Activated naive CD4-positive, alpha-beta T cell treated with anti-CD3 and anti-CD28 coated beads, Interleukin-2, amount 10 ng/mL, durations not matched to agents 7 days and 5 days (primary cell): Measurements from ENCODE around the gene ABCA5.

Source experiments
- CTCF ChIA-PET: fragments of 350-600 bp; sonication (Branson Sonifier 250); formaldehyde crosslinking; loops from one replicate; lab custom pipeline; 2021; ENCODE audit warnings: antibody characterized with exemption; lab: Charles Lee
- DNase-seq: peaks from one replicate; pipeline ENCODE4 v3.0.0-alpha.2; 2020
- H3K27ac Mint-ChIP-seq: one replicate; pipeline ENCODE4 v1.8.0; 2021; ENCODE audit warnings: mild to moderate bottlenecking, moderate library complexity, mixed read lengths
- H3K27me3 Mint-ChIP-seq: one replicate; pipeline ENCODE4 v1.8.0; 2021; ENCODE audit warnings: mild to moderate bottlenecking, mixed read lengths
- H3K36me3 Mint-ChIP-seq: one replicate; pipeline ENCODE4 v1.8.0; 2021; ENCODE audit warnings: mixed read lengths
- H3K4me1 Mint-ChIP-seq: one replicate; pipeline ENCODE4 v1.8.0; 2021; ENCODE audit warnings: mixed read lengths
- H3K4me3 Mint-ChIP-seq: one replicate; pipeline ENCODE4 v1.8.0; 2021; ENCODE audit warnings: mild to moderate bottlenecking, moderate library complexity, mixed read lengths
- H3K9me3 Mint-ChIP-seq: one replicate; pipeline ENCODE4 v1.8.0; 2021; ENCODE audit warnings: mixed read lengths

The ABCA5 gene, protein sequence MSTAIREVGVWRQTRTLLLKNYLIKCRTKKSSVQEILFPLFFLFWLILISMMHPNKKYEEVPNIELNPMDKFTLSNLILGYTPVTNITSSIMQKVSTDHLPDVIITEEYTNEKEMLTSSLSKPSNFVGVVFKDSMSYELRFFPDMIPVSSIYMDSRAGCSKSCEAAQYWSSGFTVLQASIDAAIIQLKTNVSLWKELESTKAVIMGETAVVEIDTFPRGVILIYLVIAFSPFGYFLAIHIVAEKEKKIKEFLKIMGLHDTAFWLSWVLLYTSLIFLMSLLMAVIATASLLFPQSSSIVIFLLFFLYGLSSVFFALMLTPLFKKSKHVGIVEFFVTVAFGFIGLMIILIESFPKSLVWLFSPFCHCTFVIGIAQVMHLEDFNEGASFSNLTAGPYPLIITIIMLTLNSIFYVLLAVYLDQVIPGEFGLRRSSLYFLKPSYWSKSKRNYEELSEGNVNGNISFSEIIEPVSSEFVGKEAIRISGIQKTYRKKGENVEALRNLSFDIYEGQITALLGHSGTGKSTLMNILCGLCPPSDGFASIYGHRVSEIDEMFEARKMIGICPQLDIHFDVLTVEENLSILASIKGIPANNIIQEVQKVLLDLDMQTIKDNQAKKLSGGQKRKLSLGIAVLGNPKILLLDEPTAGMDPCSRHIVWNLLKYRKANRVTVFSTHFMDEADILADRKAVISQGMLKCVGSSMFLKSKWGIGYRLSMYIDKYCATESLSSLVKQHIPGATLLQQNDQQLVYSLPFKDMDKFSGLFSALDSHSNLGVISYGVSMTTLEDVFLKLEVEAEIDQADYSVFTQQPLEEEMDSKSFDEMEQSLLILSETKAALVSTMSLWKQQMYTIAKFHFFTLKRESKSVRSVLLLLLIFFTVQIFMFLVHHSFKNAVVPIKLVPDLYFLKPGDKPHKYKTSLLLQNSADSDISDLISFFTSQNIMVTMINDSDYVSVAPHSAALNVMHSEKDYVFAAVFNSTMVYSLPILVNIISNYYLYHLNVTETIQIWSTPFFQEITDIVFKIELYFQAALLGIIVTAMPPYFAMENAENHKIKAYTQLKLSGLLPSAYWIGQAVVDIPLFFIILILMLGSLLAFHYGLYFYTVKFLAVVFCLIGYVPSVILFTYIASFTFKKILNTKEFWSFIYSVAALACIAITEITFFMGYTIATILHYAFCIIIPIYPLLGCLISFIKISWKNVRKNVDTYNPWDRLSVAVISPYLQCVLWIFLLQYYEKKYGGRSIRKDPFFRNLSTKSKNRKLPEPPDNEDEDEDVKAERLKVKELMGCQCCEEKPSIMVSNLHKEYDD (N-terminal part only)

DNA sequence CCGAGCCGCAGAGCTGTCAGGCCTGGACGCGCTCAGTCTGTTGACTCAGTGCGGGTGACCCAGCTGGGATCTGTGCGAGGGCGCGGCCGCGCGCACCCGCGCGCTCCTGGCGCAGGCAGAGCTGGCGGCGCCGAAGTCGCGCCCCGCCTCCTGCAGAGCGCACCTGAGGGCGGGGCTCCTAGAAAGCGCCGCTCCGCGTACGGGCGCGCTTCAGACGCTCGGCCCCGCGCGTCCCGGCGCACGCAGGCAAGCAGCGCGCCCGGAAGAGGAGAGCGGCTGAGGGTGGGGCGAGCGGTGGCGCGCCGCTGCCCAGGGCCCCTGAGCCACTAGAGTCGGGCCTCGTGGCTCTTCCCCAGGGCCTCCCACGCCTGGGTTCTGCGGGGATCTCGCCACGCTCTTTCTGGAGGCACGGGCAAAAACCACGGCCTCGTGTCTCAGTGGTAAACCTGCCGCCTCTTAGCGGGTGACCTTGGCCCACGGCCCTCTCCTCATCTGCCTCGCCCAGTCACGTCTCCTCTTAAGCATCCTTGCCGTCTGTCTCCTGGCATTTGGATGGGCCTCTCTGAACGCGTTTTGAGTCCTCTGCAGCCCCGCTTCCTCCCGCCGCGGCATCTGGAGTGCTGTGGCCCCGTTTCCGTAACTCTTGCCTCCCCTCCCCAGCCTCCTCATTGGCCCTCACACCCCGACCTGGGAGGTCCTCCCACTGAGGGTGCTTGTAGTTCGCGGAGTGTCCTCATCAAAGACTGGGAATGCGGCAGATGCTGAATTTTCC is at the start of gene ABCA5:
ABCA5 (minus strand) TSS at position 74 of the 772 bp plus-strand sequence. CDS start 12,718 bp downstream, outside the sequence.
- Mint-ChIP-seq H3K36me3 (peaks cover 2% of the 10 kb centered on the region), H3K4me1 (peaks cover 29% of the 10 kb centered on the region), H3K27me3 (peaks cover 7% of the 10 kb centered on the region), H3K9me3 (no peaks in the 10 kb centered on the region), H3K27ac (peak within 1 kb of the TSS; percentile 93), H3K4me3 (peak within 1 kb of the TSS; percentile 97)
- DNase-seq, result peak; percentile 91
- CTCF ChIA-PET, result no interaction called here

DNA sequence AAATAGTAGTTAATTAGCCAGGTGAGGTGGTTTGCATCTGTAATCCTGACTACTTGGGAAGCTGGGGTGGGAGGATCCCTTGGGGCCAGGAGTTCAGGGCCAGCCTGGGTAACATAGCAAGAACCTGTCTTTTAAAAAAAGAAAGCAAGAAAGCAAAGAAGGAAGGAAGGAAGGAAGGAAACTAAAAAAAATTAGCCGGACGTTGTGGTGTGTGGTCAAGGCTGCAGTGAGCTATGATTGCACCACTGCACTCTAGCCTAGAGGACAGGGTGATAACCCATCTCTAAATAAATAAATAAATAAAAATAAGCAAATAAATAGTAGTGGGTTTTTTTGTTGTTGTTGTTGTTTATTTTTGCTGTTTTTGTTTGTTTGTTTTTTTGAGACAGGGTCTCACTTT is 48.3 kb upstream of the ABCA5 start:
- no peaks in the 10 kb centered on the region for H3K27me3 Mint-ChIP-seq
- H3K27ac Mint-ChIP-seq, result no peak overlapping the region
- no peak overlapping the region for H3K4me3 Mint-ChIP-seq
- no peaks in the 10 kb centered on the region for H3K36me3 Mint-ChIP-seq
- H3K9me3 Mint-ChIP-seq, result no peaks in the 10 kb centered on the region
- CTCF ChIA-PET, result no interaction called here
- H3K4me1 Mint-ChIP-seq, result peaks cover 2% of the 10 kb centered on the region
- DNase-seq, result no peak

DNA sequence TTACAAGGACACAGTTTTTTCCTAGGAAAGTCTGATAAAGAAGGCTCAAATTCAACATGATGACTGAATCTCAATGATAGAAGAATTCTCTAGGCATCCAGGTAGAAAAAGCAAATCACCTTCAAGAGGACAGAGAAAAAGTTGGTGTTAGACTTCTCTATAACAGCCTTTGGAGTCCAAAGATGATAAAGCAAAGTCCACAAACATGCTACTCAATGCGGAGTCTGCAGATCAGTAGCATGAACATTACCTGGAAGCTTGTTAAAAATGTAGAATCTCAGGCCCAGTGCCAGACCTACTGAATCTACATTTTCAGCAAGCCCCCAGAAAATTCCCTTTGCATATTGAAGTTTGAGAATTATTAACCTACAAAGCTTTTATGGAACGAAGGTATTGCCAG is 46.1 kb upstream of the ABCA5 start:
- no peak for DNase-seq
- H3K27ac Mint-ChIP-seq, result no peak overlapping the region
- peaks cover 2% of the 10 kb centered on the region for H3K4me1 Mint-ChIP-seq
- H3K27me3 Mint-ChIP-seq, result peaks cover 4% of the 10 kb centered on the region
- no peak overlapping the region for H3K4me3 Mint-ChIP-seq
- no peaks in the 10 kb centered on the region for H3K36me3 Mint-ChIP-seq
- no peaks in the 10 kb centered on the region for H3K9me3 Mint-ChIP-seq
- CTCF ChIA-PET, result no interaction called here

DNA sequence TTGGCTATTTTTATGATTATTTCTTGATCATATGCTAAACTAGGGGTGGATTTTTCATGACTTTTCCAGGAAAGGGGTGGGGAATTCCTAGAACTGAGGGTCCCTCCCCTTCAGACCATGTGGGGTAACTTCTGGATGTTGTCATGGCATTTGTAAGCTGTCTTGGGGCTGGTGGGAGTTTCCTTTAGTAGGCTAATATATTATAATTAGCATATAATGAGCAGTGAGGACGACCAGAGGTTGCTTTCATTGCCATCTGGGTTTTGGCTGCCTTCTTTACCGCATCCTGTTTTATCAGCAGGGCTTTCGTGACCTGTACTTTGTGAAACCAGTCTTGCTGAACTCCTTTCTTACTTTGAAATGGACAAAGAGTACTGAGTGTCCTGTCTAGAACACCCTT is 40.4 kb upstream of the ABCA5 start:
- DNase-seq, result no peak
- H3K4me3 Mint-ChIP-seq, result no peak overlapping the region
- CTCF ChIA-PET, result no interaction called here
- peaks cover 10% of the 10 kb centered on the region for H3K27me3 Mint-ChIP-seq
- no peak overlapping the region for H3K27ac Mint-ChIP-seq
- H3K4me1 Mint-ChIP-seq, result peaks cover 7% of the 10 kb centered on the region
- H3K36me3 Mint-ChIP-seq, result no peaks in the 10 kb centered on the region
- H3K9me3 Mint-ChIP-seq, result no peaks in the 10 kb centered on the region

DNA sequence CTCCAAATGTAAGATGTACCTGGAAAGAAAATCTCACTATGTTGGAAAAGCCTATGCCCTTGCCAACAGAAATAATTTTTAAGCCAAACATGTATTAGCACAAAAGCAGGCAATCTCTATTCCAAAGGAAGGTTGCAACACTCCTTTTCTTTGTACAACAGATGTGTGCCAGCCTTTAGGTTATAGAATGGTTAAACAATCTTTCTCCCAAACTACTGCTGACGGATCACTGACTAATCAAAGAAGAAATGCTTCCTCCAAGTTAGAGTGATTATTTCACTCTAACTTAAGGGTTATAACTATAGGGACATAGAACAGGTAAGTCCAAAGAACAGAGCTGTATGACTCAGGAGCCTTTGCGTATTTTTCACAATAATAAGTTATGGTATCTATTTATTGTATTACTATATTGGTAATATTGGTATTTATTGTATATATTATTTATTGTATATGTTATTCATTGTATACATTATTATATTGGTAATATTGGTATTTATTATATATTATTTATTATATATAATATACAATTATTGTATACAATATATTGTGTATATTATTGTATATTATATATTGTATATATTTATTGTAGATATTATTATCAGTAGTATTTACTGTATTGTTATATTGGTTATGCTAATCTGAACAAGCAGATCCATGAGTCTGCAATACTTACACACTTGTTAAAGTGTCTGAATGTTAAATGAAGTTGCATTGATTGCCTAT is 36.7 kb upstream of the ABCA5 start:
- no peak overlapping the region for H3K4me3 Mint-ChIP-seq
- H3K4me1 Mint-ChIP-seq, result peaks cover 7% of the 10 kb centered on the region
- no peak for DNase-seq
- CTCF ChIA-PET, result no interaction called here
- no peaks in the 10 kb centered on the region for H3K9me3 Mint-ChIP-seq
- H3K27ac Mint-ChIP-seq, result no peak overlapping the region
- H3K36me3 Mint-ChIP-seq, result no peaks in the 10 kb centered on the region
- peaks cover 10% of the 10 kb centered on the region for H3K27me3 Mint-ChIP-seq

DNA sequence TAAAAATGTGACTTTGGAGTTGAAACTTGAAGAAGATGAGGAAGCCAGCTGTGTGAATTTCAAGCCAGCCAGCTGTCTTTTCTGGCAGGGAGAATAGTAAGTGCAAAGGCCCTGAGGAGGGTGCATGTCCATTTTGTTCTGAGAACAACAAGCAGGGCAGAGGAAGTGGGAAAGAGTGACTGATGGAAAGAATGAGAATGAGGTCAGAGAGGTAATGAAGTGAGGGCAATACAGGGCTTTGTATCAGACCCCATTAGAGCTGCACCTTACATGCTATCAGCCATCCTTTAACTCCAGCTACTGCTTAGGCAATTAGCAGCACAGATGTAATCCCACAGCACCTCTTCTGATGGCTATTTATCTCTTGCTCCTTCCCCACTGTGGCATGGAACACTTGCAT is 34.2 kb upstream of the ABCA5 start:
- Mint-ChIP-seq H3K36me3 (no peaks in the 10 kb centered on the region), H3K9me3 (no peaks in the 10 kb centered on the region), H3K4me3 (no peak overlapping the region), H3K27ac (no peak overlapping the region), H3K27me3 (peaks cover 2% of the 10 kb centered on the region), H3K4me1 (no peaks in the 10 kb centered on the region)
- no peak for DNase-seq
- CTCF ChIA-PET, result interaction anchor here (0.7 to 1.9 kb wide), 2 partner anchors 33 to 599 kb away, joined by 4 to 6 read pairs; no protein-coding TSS in a partner anchor

DNA sequence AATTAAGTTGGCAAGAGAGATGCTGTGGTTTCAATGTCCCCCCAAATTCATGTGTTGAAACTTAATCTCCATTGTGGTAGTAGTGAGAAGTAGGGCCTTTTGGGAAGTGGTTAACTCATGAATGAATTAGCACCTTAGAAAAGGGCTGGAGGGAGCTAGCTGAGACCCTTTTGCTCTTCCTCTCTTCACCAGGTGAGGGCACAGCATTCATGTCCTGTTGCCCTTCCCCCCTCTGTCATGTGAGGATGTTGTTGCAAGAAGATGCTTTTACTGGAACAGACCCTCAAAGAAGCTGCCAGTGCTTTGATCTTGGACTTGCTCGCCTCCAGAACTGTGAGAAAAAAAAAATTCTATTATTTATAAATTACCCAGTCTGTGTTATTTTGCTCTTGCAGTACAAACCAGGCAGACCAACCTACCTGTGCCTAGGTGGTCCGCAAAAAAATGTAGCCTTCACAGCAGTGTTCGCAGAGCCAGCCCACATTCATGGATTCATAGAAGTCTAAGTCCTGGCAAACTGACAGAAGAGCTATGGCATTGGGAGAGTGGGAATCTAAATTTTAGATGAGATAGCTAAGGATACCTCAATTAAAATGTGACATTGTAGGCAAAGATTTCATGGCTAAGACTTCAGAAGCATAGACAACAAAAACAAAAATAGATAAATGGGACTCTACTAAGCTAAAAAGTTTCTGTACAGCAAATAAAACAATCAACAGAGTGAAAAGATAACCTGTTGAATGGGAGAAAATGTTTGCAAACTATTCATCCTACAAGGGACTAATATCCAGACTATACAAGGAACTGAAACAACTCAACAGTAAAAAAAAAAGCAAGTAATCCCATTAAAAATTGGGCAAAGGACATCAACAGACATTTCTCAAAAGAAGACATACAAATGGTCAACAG is 32.0 kb upstream of the ABCA5 start:
- Mint-ChIP-seq H3K4me1 (no peaks in the 10 kb centered on the region), H3K9me3 (no peaks in the 10 kb centered on the region), H3K27me3 (peaks cover 13% of the 10 kb centered on the region), H3K4me3 (no peak overlapping the region), H3K36me3 (no peaks in the 10 kb centered on the region), H3K27ac (no peak overlapping the region)
- CTCF ChIA-PET, result interaction anchor here (1.1 to 1.5 kb wide), 2 partner anchors 36 to 165 kb away, joined by 3 to 9 read pairs; no protein-coding TSS in a partner anchor
- no peak for DNase-seq

DNA sequence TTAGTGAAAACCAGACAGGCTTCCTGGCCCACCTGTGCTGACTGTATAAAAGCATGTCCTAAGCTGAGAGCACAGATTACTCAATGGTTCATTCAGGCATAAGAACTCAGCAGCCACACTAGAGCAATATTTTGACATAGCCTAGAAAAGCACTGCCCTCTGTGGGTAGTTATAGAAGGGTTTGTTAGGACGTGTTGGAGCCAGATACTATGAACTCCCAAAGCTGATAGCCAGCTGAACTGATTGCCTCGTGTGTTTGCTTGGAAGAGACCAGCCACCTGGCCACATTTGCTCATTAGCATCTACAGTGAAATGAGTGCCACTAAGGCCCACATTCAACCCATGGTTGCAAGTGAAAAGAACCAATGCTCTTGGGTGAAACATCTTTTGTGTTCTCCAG is 30.8 kb upstream of the ABCA5 start:
- Mint-ChIP-seq H3K4me1 (no peaks in the 10 kb centered on the region), H3K4me3 (no peak overlapping the region)
- CTCF ChIA-PET, result no interaction called here

DNA sequence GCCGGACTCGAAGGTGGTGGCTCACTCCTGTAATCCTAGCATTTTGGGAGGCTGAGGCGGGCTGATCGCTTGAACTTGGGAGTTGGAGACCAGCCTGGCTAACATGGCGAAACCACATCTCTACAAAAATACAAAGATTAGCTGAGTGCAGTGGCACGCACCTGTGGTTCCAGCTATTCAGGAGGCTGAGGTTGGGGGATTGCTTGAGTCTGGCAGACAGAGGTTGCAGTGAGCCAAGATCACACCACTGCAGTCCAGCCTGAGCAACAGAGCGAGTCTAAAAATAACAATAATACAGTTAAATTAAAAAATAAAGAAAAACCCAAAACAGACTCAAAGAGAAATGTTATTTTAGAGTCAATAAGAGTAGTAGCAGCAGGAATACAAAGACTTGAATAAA is 29.7 kb upstream of the ABCA5 start:
- Mint-ChIP-seq H3K36me3 (no peaks in the 10 kb centered on the region), H3K27me3 (peaks cover 18% of the 10 kb centered on the region), H3K9me3 (no peaks in the 10 kb centered on the region), H3K4me3 (no peak overlapping the region), H3K27ac (no peak overlapping the region), H3K4me1 (no peaks in the 10 kb centered on the region)
- DNase-seq, result no peak
- CTCF ChIA-PET, result interaction anchor here (1.2 kb wide), 1 partner anchor 250 kb away, joined by 3 read pairs; no protein-coding TSS in a partner anchor

More for the DNA sequence above, 30.8 kb upstream of the ABCA5 start:
- Mint-ChIP-seq H3K27ac (no peak overlapping the region), H3K9me3 (no peaks in the 10 kb centered on the region), H3K36me3 (no peaks in the 10 kb centered on the region), H3K27me3 (peaks cover 13% of the 10 kb centered on the region)
- no peak for DNase-seq

DNA sequence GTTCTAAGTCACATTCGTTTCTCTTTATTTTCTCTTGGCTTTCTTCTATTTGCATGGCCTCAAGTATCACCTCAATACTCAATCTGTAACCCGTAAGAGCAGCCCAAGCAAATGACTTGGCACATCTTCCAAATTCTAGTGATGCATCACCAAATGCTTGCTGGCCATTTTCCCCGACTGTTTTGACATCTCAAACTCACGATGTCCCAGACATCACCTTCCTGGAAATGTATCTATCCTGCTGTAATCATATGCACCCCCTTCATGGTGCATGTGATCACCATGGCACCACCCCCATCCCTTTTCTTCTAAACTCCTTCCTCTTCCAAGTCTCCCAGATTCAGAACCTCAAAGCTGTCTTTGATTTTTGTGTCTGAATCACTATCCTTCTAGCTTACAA is 24.0 kb upstream of the ABCA5 start:
- no peak for DNase-seq
- Mint-ChIP-seq H3K36me3 (no peaks in the 10 kb centered on the region), H3K4me1 (no peaks in the 10 kb centered on the region), H3K4me3 (no peak overlapping the region), H3K27ac (no peak overlapping the region), H3K27me3 (peaks cover 29% of the 10 kb centered on the region), H3K9me3 (no peaks in the 10 kb centered on the region)
- CTCF ChIA-PET, result no interaction called here

DNA sequence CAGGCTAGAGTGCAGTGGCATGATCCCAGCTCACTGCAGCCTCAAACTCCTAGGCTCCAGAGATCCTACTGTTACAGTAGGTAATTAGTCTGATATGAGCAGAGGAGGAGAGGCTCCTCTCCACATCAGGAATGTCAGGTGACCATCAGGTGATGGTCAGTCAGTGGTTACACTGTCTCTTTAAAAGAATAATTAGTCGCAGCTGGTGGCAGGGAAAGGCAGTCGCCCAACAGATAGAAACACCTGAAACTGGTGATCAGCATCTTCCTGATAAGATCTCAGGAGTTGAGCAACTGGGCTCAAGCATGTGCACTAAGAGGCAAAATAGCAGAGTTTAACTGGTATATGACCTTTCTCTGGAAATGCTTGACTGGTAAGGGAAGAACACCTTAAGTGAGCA is 21.5 kb upstream of the ABCA5 start:
- H3K36me3 Mint-ChIP-seq, result no peaks in the 10 kb centered on the region
- CTCF ChIA-PET, result no interaction called here

DNA sequence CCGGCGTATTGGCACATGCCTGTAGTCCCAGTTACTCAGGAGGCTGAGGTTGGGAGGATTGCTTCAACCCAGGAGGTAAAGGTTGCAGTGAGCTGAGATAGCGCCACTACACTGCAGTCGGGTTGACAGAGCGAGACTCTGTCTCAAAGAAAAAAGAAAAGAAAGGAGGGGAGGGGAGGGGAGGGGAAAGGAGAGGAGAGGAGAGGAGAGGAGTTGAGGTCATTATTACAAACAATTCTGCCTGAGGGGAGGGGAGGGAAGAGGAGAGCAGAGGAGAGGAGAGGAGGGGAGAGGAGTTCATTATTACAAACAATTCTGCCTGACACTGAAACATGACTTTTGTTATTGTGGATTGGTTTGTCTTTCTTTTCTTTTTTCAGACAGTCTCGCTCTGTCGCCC is 19.8 kb upstream of the ABCA5 start:
- no peaks in the 10 kb centered on the region for H3K36me3 Mint-ChIP-seq
- CTCF ChIA-PET, result no interaction called here
- no peaks in the 10 kb centered on the region for H3K4me1 Mint-ChIP-seq

More for the DNA sequence above, 21.5 kb upstream of the ABCA5 start:
- Mint-ChIP-seq H3K9me3 (no peaks in the 10 kb centered on the region), H3K27ac (no peak overlapping the region), H3K4me3 (no peak overlapping the region), H3K27me3 (peaks cover 16% of the 10 kb centered on the region), H3K4me1 (no peaks in the 10 kb centered on the region)
- DNase-seq, result no peak

More for the DNA sequence above, 19.8 kb upstream of the ABCA5 start:
- H3K27ac Mint-ChIP-seq, result no peak overlapping the region
- H3K4me3 Mint-ChIP-seq, result no peak overlapping the region
- peaks cover 16% of the 10 kb centered on the region for H3K27me3 Mint-ChIP-seq
- DNase-seq, result no peak
- H3K9me3 Mint-ChIP-seq, result no peaks in the 10 kb centered on the region
